ENCODE results near the gene WNT5B. TPM values are rescaled to one million over a fixed set of nuclear protein-coding genes. Genes with fewer than 3 reads are reported as not detected.

Gene WNT5B
- polyA plus RNA-seq, 1 of the 3 experiments (the other 2 are of a cell fraction) = 29.3 TPM

- TF ChIP-seq MXI1 (IDR thresholded peaks at IDR 0.05; ENCODE audit: low read depth, low read length) (peak; percentile 94), IRF3 (IDR thresholded peaks at IDR 0.05; ENCODE audit: low read depth, low read length) (no peak), RCOR1 (IDR thresholded peaks at IDR 0.05; ENCODE audit: low read length) (no peak), PBX3 (IDR thresholded peaks at IDR 0.05) (no peak; the same call in 1 of the 2 replicates), FOXJ3 (CRISPR knock-in tag; IDR thresholded peaks at IDR 0.05) (no peak), EZH2phosphoT487 (IDR thresholded peaks at IDR 0.05; ENCODE audit: borderline replicate concordance, low read depth) (no peak), TAF1 (IDR thresholded peaks at IDR 0.05; ENCODE audit: borderline replicate concordance, low read depth, low read length) (no peak), GATA2 (CRISPR knock-in tag; IDR thresholded peaks at IDR 0.05) (no peak), TEAD4 (IDR thresholded peaks at IDR 0.05; ENCODE audit: borderline replicate concordance, insufficient read depth) (no peak), GABPA (IDR thresholded peaks at IDR 0.05; ENCODE audit: low read depth) (no peak)
These were observed 15.8 kb downstream of the WNT5B start (continued) for GRCh38 chr12:1644534-1645438.

GRCh38 chr12:1645819-1646218, 16.8 kb downstream of the WNT5B start:
- Histone ChIP-seq H3K79me2 (ENCODE audit: insufficient read depth) (peaks cover 5% of the 10 kb centered on the region), H3K27ac (ENCODE audit: low read depth in 2 of 2, low read length in 1 of 2) (no peak overlapping the region), H3K27me3 (ENCODE audit: insufficient read depth) (no peaks in the 10 kb centered on the region), H3K36me3 (replicated peaks in 1 of 2; ENCODE audit: control insufficient read depth in 1 of 2, insufficient read depth in 2 of 2, low read length in 1 of 2) (peaks cover 0 to 21% of the 10 kb centered on the region in 2 experiments), H3K9me2 (no peaks in the 10 kb centered on the region), H3F3A (replicated peaks; ENCODE audit: insufficient read depth) (peaks cover 14% of the 10 kb centered on the region), H3K9ac (no peak overlapping the region), H3K4me1 (ENCODE audit: control insufficient read depth in 1 of 2, insufficient read depth in 2 of 2, low read depth in 1 of 2, low read length in 1 of 2) (peaks cover 15 to 37% of the 10 kb centered on the region in 2 experiments), H4K20me1 (ENCODE audit: insufficient read depth) (peaks cover 24% of the 10 kb centered on the region), H3K9me3 (no peaks in the 10 kb centered on the region), H2AFZ (ENCODE audit: low read depth) (no peak overlapping the region), H3K4me3 (ENCODE audit: low read depth in 2 of 2, low read length in 1 of 2) (no peak overlapping the region), H3K4me2 (no peak overlapping the region)
- WGBS (ENCODE audit: low lambda C conversion rate) = 92% methylated on average over 9 of the region's 29 CpGs
- CTCF ChIA-PET = interaction anchor here (0.7 to 20.8 kb wide), 6 partner anchors 11 to 638 kb away, joined by 4 to 605 read pairs (median 58); no protein-coding TSS in a partner anchor
- TF ChIP-seq USF2 (IDR thresholded peaks at IDR 0.05; ENCODE audit: borderline replicate concordance, low read depth, low read length) (no peak), EZH2phosphoT487 (IDR thresholded peaks at IDR 0.05; ENCODE audit: borderline replicate concordance, low read depth) (no peak), TEAD4 (IDR thresholded peaks at IDR 0.05; ENCODE audit: borderline replicate concordance, insufficient read depth) (no peak), FOXJ3 (CRISPR knock-in tag; IDR thresholded peaks at IDR 0.05) (no peak), RFX5 (IDR thresholded peaks at IDR 0.05; ENCODE audit: low read length) (no peak), SMC3 (IDR thresholded peaks at IDR 0.05; ENCODE audit: low read depth, low read length) (no peak), GATA2 (CRISPR knock-in tag; IDR thresholded peaks at IDR 0.05) (no peak), RAD21 (IDR thresholded peaks at IDR 0.05; ENCODE audit: low read length) (no peak), SIN3A (IDR thresholded peaks at IDR 0.05; ENCODE audit: borderline replicate concordance, low read depth, low read length) (no peak), MEF2A (IDR thresholded peaks at IDR 0.05; ENCODE audit: borderline replicate concordance, low read depth) (no peak), IRF3 (IDR thresholded peaks at IDR 0.05; ENCODE audit: low read depth, low read length) (no peak), GABPA (IDR thresholded peaks at IDR 0.05; ENCODE audit: low read depth) (no peak), TCF12 (IDR thresholded peaks at IDR 0.05) (no peak), NRF1 (IDR thresholded peaks at IDR 0.05; ENCODE audit: low read depth, low read length) (no peak), TAF1 (IDR thresholded peaks at IDR 0.05; ENCODE audit: borderline replicate concordance, low read depth, low read length) (no peak)
- TF ChIP-seq, protein P1, sequence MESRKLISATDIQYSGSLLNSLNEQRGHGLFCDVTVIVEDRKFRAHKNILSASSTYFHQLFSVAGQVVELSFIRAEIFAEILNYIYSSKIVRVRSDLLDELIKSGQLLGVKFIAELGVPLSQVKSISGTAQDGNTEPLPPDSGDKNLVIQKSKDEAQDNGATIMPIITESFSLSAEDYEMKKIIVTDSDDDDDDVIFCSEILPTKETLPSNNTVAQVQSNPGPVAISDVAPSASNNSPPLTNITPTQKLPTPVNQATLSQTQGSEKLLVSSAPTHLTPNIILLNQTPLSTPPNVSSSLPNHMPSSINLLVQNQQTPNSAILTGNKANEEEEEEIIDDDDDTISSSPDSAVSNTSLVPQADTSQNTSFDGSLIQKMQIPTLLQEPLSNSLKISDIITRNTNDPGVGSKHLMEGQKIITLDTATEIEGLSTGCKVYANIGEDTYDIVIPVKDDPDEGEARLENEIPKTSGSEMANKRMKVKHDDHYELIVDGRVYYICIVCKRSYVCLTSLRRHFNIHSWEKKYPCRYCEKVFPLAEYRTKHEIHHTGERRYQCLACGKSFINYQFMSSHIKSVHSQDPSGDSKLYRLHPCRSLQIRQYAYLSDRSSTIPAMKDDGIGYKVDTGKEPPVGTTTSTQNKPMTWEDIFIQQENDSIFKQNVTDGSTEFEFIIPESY (IDR thresholded peaks at IDR 0.05; ENCODE audit: borderline replicate concordance, low read depth) = no peak
- POLR2A ChIA-PET = no interaction called here
- DNase-seq = no peak

Data from SK-N-SH (cell line).